ENCODE data around the gene NR2C2.
A peak's percentile ranks its signal among the peaks of the same experiment; 100 is the strongest.

The NR2C2 gene

GRCh38 chr3:15032650-15033049, 85.3 kb downstream of the NR2C2 start:
- H3K4ac ChIP-seq (ENCODE audit: low read length): no peak overlapping the region
- H2BK120ac ChIP-seq (ENCODE audit: low read depth, low read length): no peak overlapping the region
- no peak overlapping the region for H2BK15ac ChIP-seq (ENCODE audit: low read length)
- H3K18ac ChIP-seq (ENCODE audit: low read length): no peak overlapping the region
- no peaks in the 10 kb centered on the region for H3K4me1 ChIP-seq (ENCODE audit: control insufficient read depth in 2 of 2, insufficient read depth in 1 of 2, low read depth in 1 of 2, low read length in 2 of 2)
- no peaks in the 10 kb centered on the region for H3K27me3 ChIP-seq (ENCODE audit: control insufficient read depth in 3 of 3, insufficient read depth in 3 of 3, low read depth in 1 of 3, low read length in 3 of 3)
- no peak overlapping the region for H2AK5ac ChIP-seq (ENCODE audit: low read depth, low read length)
- H3K36me3 ChIP-seq (replicated peaks in 1 of 2; ENCODE audit: control insufficient read depth in 2 of 2, insufficient read depth in 2 of 2, low read length in 2 of 2): peaks cover 41 to 92% of the 10 kb centered on the region in 2 donors
- peaks cover 0 to 4% of the 10 kb centered on the region in 2 donors for H3K9me3 ChIP-seq (replicated peaks in 1 of 2; ENCODE audit: control insufficient read depth in 2 of 2, insufficient read depth in 1 of 2, low read depth in 1 of 2, low read length in 2 of 2)
- no peak overlapping the region for H3K14ac ChIP-seq (ENCODE audit: low read length)
- H2BK5ac ChIP-seq (ENCODE audit: low read length): no peak overlapping the region
- no peak overlapping the region for H3K4me2 ChIP-seq (ENCODE audit: insufficient read depth, low read length, poor library complexity, severe bottlenecking)
- DNase-seq (ENCODE audit: low spot score): no peak
- H3K4me3 ChIP-seq (ENCODE audit: low read length in 2 of 2): no peak overlapping the region
- H2AFZ ChIP-seq (ENCODE audit: low read length): no peak overlapping the region
- H3K9ac ChIP-seq (ENCODE audit: low read depth, low read length, poor library complexity): no peak overlapping the region
- H4K8ac ChIP-seq (ENCODE audit: low read depth, low read length): no peak overlapping the region
- H2BK12ac ChIP-seq (ENCODE audit: low read length): no peak overlapping the region
- no peak overlapping the region for H3K27ac ChIP-seq (replicated peaks; ENCODE audit: low read length)
- H3K23ac ChIP-seq (ENCODE audit: low read depth, low read length, poor library complexity): no peak overlapping the region
- no peak overlapping the region for H4K91ac ChIP-seq (ENCODE audit: low read depth, low read length, poor library complexity)
- no peaks in the 10 kb centered on the region for H3K79me1 ChIP-seq (ENCODE audit: low read depth, low read length)
- WGBS, 2 donors (ENCODE audit: extremely low coverage in 2 of 2, insufficient read length in 2 of 2, insufficient replicate concordance in 1 of 2): no CpG with 5 or more reads among the region's 2 CpGs

DNA sequence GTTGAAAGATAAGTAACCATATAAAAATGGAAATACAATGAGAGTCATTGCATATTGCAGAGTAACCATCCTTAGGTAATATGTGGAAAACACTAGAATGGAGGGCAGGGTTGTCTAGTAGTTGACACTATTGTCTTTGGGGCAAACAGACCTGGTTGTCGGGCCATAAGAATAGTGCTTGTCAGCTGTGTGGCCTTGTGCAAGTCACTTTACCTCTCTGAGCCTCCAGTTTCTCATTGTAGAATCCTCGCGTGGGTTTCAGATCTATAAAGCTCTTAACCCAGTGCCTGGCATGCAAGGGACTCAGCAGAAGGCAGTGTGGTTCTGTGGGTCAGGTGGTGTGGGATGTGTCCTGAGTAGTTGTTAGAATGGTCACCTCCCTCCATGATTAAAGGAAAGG, 85.7 kb downstream of the NR2C2 start:
- Histone ChIP-seq H3K4me1 (ENCODE audit: control insufficient read depth in 2 of 2, insufficient read depth in 1 of 2, low read depth in 1 of 2, low read length in 2 of 2) (peaks cover 0 to 3% of the 10 kb centered on the region in 2 donors), H3K27me3 (ENCODE audit: control insufficient read depth in 3 of 3, insufficient read depth in 3 of 3, low read depth in 1 of 3, low read length in 3 of 3) (no peaks in the 10 kb centered on the region), H4K8ac (ENCODE audit: low read depth, low read length) (no peak overlapping the region), H2BK12ac (ENCODE audit: low read length) (no peak overlapping the region), H2AFZ (ENCODE audit: low read length) (no peak overlapping the region), H3K79me1 (ENCODE audit: low read depth, low read length) (no peaks in the 10 kb centered on the region), H3K23ac (ENCODE audit: low read depth, low read length, poor library complexity) (no peak overlapping the region), H3K4ac (ENCODE audit: low read length) (no peak overlapping the region), H3K4me2 (ENCODE audit: insufficient read depth, low read length, poor library complexity, severe bottlenecking) (no peak overlapping the region), H2AK5ac (ENCODE audit: low read depth, low read length) (no peak overlapping the region), H2BK15ac (ENCODE audit: low read length) (no peak overlapping the region), H3K14ac (ENCODE audit: low read length) (no peak overlapping the region), H3K9ac (ENCODE audit: low read depth, low read length, poor library complexity) (no peak overlapping the region), H3K36me3 (replicated peaks in 1 of 2; ENCODE audit: control insufficient read depth in 2 of 2, insufficient read depth in 2 of 2, low read length in 2 of 2) (peaks cover 43 to 94% of the 10 kb centered on the region in 2 donors), H3K18ac (ENCODE audit: low read length) (no peak overlapping the region), H2BK5ac (ENCODE audit: low read length) (no peak overlapping the region), H3K9me3 (replicated peaks in 1 of 2; ENCODE audit: control insufficient read depth in 2 of 2, insufficient read depth in 1 of 2, low read depth in 1 of 2, low read length in 2 of 2) (peaks cover 0 to 4% of the 10 kb centered on the region in 2 donors), H4K91ac (ENCODE audit: low read depth, low read length, poor library complexity) (no peak overlapping the region), H2BK120ac (ENCODE audit: low read depth, low read length) (no peak overlapping the region), H3K27ac (replicated peaks; ENCODE audit: low read length) (no peak overlapping the region), H3K4me3 (ENCODE audit: low read length in 2 of 2) (no peak overlapping the region)
- no peak for DNase-seq (ENCODE audit: low spot score)
- WGBS, 2 donors (ENCODE audit: extremely low coverage in 2 of 2, insufficient read length in 2 of 2, insufficient replicate concordance in 1 of 2): no CpG with 5 or more reads among the region's 3 CpGs

- Histone ChIP-seq H3K4me1 (ENCODE audit: control insufficient read depth in 2 of 2, insufficient read depth in 1 of 2, low read depth in 1 of 2, low read length in 2 of 2) (peaks cover 0 to 8% of the 10 kb centered on the region in 2 donors), H4K8ac (ENCODE audit: low read depth, low read length) (no peak overlapping the region), H2BK15ac (ENCODE audit: low read length) (no peak overlapping the region), H3K9ac (ENCODE audit: low read depth, low read length, poor library complexity) (no peak overlapping the region), H3K4me3 (ENCODE audit: low read length in 2 of 2) (no peak overlapping the region), H2BK12ac (ENCODE audit: low read length) (no peak overlapping the region), H3K27ac (replicated peaks; ENCODE audit: low read length) (peak overlapping the region; percentile 4), H3K14ac (ENCODE audit: low read length) (no peak overlapping the region), H3K9me3 (replicated peaks in 1 of 2; ENCODE audit: control insufficient read depth in 2 of 2, insufficient read depth in 1 of 2, low read depth in 1 of 2, low read length in 2 of 2) (peaks cover 0 to 2% of the 10 kb centered on the region in 2 donors), H3K27me3 (ENCODE audit: control insufficient read depth in 3 of 3, insufficient read depth in 3 of 3, low read depth in 1 of 3, low read length in 3 of 3) (no peaks in the 10 kb centered on the region), H3K79me1 (ENCODE audit: low read depth, low read length) (no peaks in the 10 kb centered on the region), H4K91ac (ENCODE audit: low read depth, low read length, poor library complexity) (no peak overlapping the region), H3K18ac (ENCODE audit: low read length) (no peak overlapping the region), H2AK5ac (ENCODE audit: low read depth, low read length) (no peak overlapping the region), H3K23ac (ENCODE audit: low read depth, low read length, poor library complexity) (no peak overlapping the region), H2BK120ac (ENCODE audit: low read depth, low read length) (no peak overlapping the region), H2BK5ac (ENCODE audit: low read length) (no peak overlapping the region), H3K36me3 (replicated peaks in 1 of 2; ENCODE audit: control insufficient read depth in 2 of 2, insufficient read depth in 2 of 2, low read length in 2 of 2) (peaks cover 27 to 97% of the 10 kb centered on the region in 2 donors), H3K4ac (ENCODE audit: low read length) (no peak overlapping the region), H3K4me2 (ENCODE audit: insufficient read depth, low read length, poor library complexity, severe bottlenecking) (no peak overlapping the region), H2AFZ (ENCODE audit: low read length) (no peak overlapping the region)
- WGBS, 2 donors (ENCODE audit: extremely low coverage in 2 of 2, insufficient read length in 2 of 2, insufficient replicate concordance in 1 of 2): no CpG with 5 or more reads among the region's 6 CpGs
- no peak for DNase-seq (ENCODE audit: low spot score)
Observed at GRCh38 chr3:15038306-15038705, 90.9 kb downstream of the NR2C2 start.

DNA sequence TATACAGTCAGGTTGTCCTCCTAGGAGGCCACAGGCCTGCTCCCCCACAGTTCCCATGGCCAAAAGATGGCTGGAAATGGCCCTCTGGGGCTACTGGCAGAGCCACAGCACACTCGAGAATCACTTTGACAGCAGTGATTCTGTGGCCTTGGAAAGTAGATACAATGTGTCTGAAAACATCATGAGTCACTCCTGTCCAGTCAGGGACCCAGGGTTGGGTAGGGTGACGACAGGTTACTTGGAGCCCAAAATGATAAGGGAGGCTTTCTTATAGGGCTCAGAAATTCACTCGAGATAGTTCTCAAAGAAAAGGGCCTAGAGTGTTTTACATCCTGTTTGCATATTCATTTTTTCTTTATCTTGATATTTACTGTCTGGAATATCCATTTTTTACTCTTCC, 93.5 kb downstream of the NR2C2 start:
- no peak overlapping the region for H2BK120ac ChIP-seq (ENCODE audit: low read depth, low read length)
- H3K9ac ChIP-seq (ENCODE audit: low read depth, low read length, poor library complexity): no peak overlapping the region
- no peak overlapping the region for H3K27ac ChIP-seq (replicated peaks; ENCODE audit: low read length)
- H3K14ac ChIP-seq (ENCODE audit: low read length): no peak overlapping the region
- H3K9me3 ChIP-seq (replicated peaks in 1 of 2; ENCODE audit: control insufficient read depth in 2 of 2, insufficient read depth in 1 of 2, low read depth in 1 of 2, low read length in 2 of 2): no peaks in the 10 kb centered on the region
- H4K91ac ChIP-seq (ENCODE audit: low read depth, low read length, poor library complexity): no peak overlapping the region
- no peak overlapping the region for H2AFZ ChIP-seq (ENCODE audit: low read length)
- no CpG with 5 or more reads among the region's 3 CpGs for WGBS, 2 donors (ENCODE audit: extremely low coverage in 2 of 2, insufficient read length in 2 of 2, insufficient replicate concordance in 1 of 2)
- peaks cover 0 to 8% of the 10 kb centered on the region in 2 donors for H3K4me1 ChIP-seq (ENCODE audit: control insufficient read depth in 2 of 2, insufficient read depth in 1 of 2, low read depth in 1 of 2, low read length in 2 of 2)
- H2BK12ac ChIP-seq (ENCODE audit: low read length): no peak overlapping the region
- no peak overlapping the region for H3K4me2 ChIP-seq (ENCODE audit: insufficient read depth, low read length, poor library complexity, severe bottlenecking)
- H3K36me3 ChIP-seq (replicated peaks in 1 of 2; ENCODE audit: control insufficient read depth in 2 of 2, insufficient read depth in 2 of 2, low read length in 2 of 2): peaks cover 32 to 99% of the 10 kb centered on the region in 2 donors
- no peak overlapping the region for H2BK5ac ChIP-seq (ENCODE audit: low read length)
- H4K8ac ChIP-seq (ENCODE audit: low read depth, low read length): no peak overlapping the region
- H2AK5ac ChIP-seq (ENCODE audit: low read depth, low read length): no peak overlapping the region
- H3K23ac ChIP-seq (ENCODE audit: low read depth, low read length, poor library complexity): no peak overlapping the region
- H3K18ac ChIP-seq (ENCODE audit: low read length): no peak overlapping the region
- no peak overlapping the region for H3K4ac ChIP-seq (ENCODE audit: low read length)
- H3K79me1 ChIP-seq (ENCODE audit: low read depth, low read length): no peaks in the 10 kb centered on the region
- no peaks in the 10 kb centered on the region for H3K27me3 ChIP-seq (ENCODE audit: control insufficient read depth in 3 of 3, insufficient read depth in 3 of 3, low read depth in 1 of 3, low read length in 3 of 3)
- no peak overlapping the region for H3K4me3 ChIP-seq (ENCODE audit: low read length in 2 of 2)
- no peak for DNase-seq (ENCODE audit: low spot score)
- H2BK15ac ChIP-seq (ENCODE audit: low read length): no peak overlapping the region
